GM23338 (cell line): Measurements from ENCODE around the gene EPHX1. TPM values are rescaled to one million over a fixed set of nuclear protein-coding genes. Genes with fewer than 3 reads are reported as not detected.
"Not testable (repeated sequence)": the region's sequence is repeated elsewhere in the genome, so short reads cannot be mapped to it uniquely, and the experiment has no call there.

Experiments
- ATAC-seq: fragments of 200-7000 bp; cut with Tn5 transposase; 3 replicates; pipeline ENCODE4 v1.9.1; 2020
- DNase-seq: peaks from one replicate; pipeline ENCODE4 v3.0.0-alpha.2; 2015; ENCODE audit warnings: low spot score
- H2AFZ ChIP-seq: fragments of 200-600 bp; sonication (generic); 2 replicates; pipeline ENCODE4 v1.8.0; 2016; ENCODE audit warnings: antibody characterized with exemption, mild to moderate bottlenecking, moderate library complexity
- H3F3A ChIP-seq: fragments of 200-600 bp; sonication (generic); replicated peaks from 2 replicates; pipeline ENCODE4 v1.8.0; 2017; ENCODE audit warnings: antibody characterized with exemption, mixed run types, low read depth
- H3K27ac ChIP-seq: fragments of 200-600 bp; sonication (generic); 2 replicates; pipeline ENCODE4 v1.6.1; 2016; ENCODE audit warnings: low read depth
- H3K27me3 ChIP-seq: fragments of 200-600 bp; sonication (generic); 2 replicates; pipeline ENCODE4 v1.8.0; 2016; ENCODE audit warnings: mild to moderate bottlenecking, mixed run types, moderate library complexity; ENCODE audit not compliant: insufficient read depth
- H3K36me3 ChIP-seq: fragments of 200-600 bp; sonication (generic); 2 replicates; pipeline ENCODE4 v1.8.0; 2016; ENCODE audit warnings: mild to moderate bottlenecking; ENCODE audit not compliant: insufficient read depth
- H3K4me1 ChIP-seq: fragments of 200-600 bp; sonication (generic); 2 replicates; pipeline ENCODE4 v1.8.0; 2016; ENCODE audit warnings: mild to moderate bottlenecking, moderate library complexity; ENCODE audit not compliant: insufficient read depth
- H3K4me2 ChIP-seq: fragments of 200-600 bp; sonication (generic); 2 replicates; pipeline ENCODE4 v1.7.1; 2017; ENCODE audit warnings: mixed run types
- H3K4me3 ChIP-seq: fragments of 200-600 bp; sonication (generic); 2 replicates; pipeline ENCODE4 v1.6.1; 2016; ENCODE audit warnings: mixed run types
- H3K79me2 ChIP-seq: fragments of 200-600 bp; sonication (generic); replicated peaks from 2 replicates; pipeline ENCODE4 v1.8.0; 2017; ENCODE audit warnings: mild to moderate bottlenecking; ENCODE audit not compliant: insufficient read depth
- H3K9me2 ChIP-seq: fragments of 200-600 bp; sonication (generic); 2 replicates; pipeline ENCODE4 v1.8.0; 2017; ENCODE audit not compliant: insufficient read depth
- H4K20me1 ChIP-seq: fragments of 200-600 bp; sonication (generic); replicated peaks from 2 replicates; pipeline ENCODE4 v1.8.0; 2017; ENCODE audit warnings: mild to moderate bottlenecking; ENCODE audit not compliant: insufficient read depth
- H3K27ac Mint-ChIP-seq: 2 replicates; pipeline ENCODE4 v1.8.0; 2020; ENCODE audit warnings: inconsistent platforms, mild to moderate bottlenecking, moderate library complexity, mixed read lengths
- H3K27me3 Mint-ChIP-seq: 3 replicates; pipeline ENCODE4 v1.8.0; 2022; ENCODE audit warnings: low read depth, mild to moderate bottlenecking, moderate library complexity, mixed read lengths, inconsistent platforms; ENCODE audit not compliant: insufficient read depth, poor library complexity
- H3K36me3 Mint-ChIP-seq: 3 replicates; pipeline ENCODE4 v1.8.0; 2021; ENCODE audit warnings: low read depth, mild to moderate bottlenecking, inconsistent platforms, moderate library complexity, mixed read lengths
- H3K4me1 Mint-ChIP-seq: 3 replicates; pipeline ENCODE4 v1.8.0; 2020; ENCODE audit warnings: mild to moderate bottlenecking, inconsistent platforms, mixed read lengths
- H3K4me3 Mint-ChIP-seq: 3 replicates; pipeline ENCODE4 v1.8.0; 2021; ENCODE audit warnings: moderate library complexity, mild to moderate bottlenecking, inconsistent platforms, mixed read lengths
- H3K9me3 Mint-ChIP-seq: 3 replicates; pipeline ENCODE4 v1.8.0; 2020; ENCODE audit warnings: moderate library complexity, mild to moderate bottlenecking, inconsistent platforms, mixed read lengths
- CREB1 ChIP-seq: fragments of 250-450 bp; sonication (Bioruptor Pico); IDR thresholded peaks from 2 replicates; pipeline ENCODE4 v1.5.0; 2020; ENCODE audit warnings: low read depth, mild to moderate bottlenecking, moderate library complexity
- EZH2 ChIP-seq: fragments of 200-600 bp; sonication (generic); IDR thresholded peaks from one replicate; pipeline ENCODE4 v1.8.0; 2017; ENCODE audit warnings: antibody characterized with exemption, mild to moderate bottlenecking, low read depth; ENCODE audit not compliant: unreplicated experiment
- EZH2phosphoT487 ChIP-seq: fragments of 200-600 bp; sonication (generic); IDR thresholded peaks from one replicate; pipeline ENCODE4 v1.8.1; 2018; ENCODE audit warnings: antibody characterized with exemption; ENCODE audit not compliant: unreplicated experiment
- NANOG ChIP-seq: IDR thresholded peaks from 2 replicates; pipeline ENCODE4 v1.6.1; 2016; ENCODE audit warnings: antibody characterized with exemption, borderline replicate concordance
- POLR2AphosphoS5 ChIP-seq: IDR thresholded peaks from 2 replicates; pipeline ENCODE4 v1.6.1; 2016; ENCODE audit warnings: antibody characterized with exemption, low read depth
- STAT1 ChIP-seq: IDR thresholded peaks from one replicate; pipeline ENCODE4 v1.6.1; 2016; ENCODE audit warnings: antibody characterized with exemption; ENCODE audit not compliant: unreplicated experiment
- ZNF114 ChIP-seq: fragments of 250-450 bp; sonication (Bioruptor Pico); IDR thresholded peaks from 2 replicates; pipeline ENCODE4 v1.5.0; 2020; ENCODE audit warnings: mild to moderate bottlenecking, moderate library complexity
- ZNF331 ChIP-seq: fragments of 250-450 bp; sonication (Bioruptor Pico); IDR thresholded peaks from 2 replicates; pipeline ENCODE4 v1.5.0; 2020; ENCODE audit warnings: low read depth, mild to moderate bottlenecking, moderate library complexity
- polyA plus RNA-seq: library from polyadenylated mRNA; unstranded; fragments of >200 nt; fragmentation: Nextera tagmentation; extraction: Ambion mirVana; gene quantifications from 2 replicates; pipeline ENCODE4 v1.2.1, GENCODE V29; 2016
- total RNA-seq: library from RNA; depleted of rRNA; stranded (reverse); fragments of >200 nt; shearing (Covaris generic); gene quantifications from 2 replicates; pipeline ENCODE4 v1.2.3, GENCODE V29; 2014
- TF ChIP-seq, protein P1 (sequence below): IDR thresholded peaks from one replicate; pipeline ENCODE4 v1.6.1; 2018; ENCODE audit warnings: antibody characterized with exemption; ENCODE audit not compliant: unreplicated experiment
- TF ChIP-seq, protein P2 (sequence below), 2 experiments: fragments of 200-600 bp in 1 of 2; sonication (generic) in 1 of 2; conservative IDR thresholded peaks; 2 replicates each; pipeline versions ENCODE4 v1.5.1 to v1.6.1; 2016 to 2017; ENCODE audit warnings: antibody characterized with exemption in 2 of 2, low read depth in 2 of 2, mild to moderate bottlenecking in 2 of 2, moderate library complexity in 1 of 2

The EPHX1 gene
- total and polyA plus RNA-seq, 2 experiments from 2014 or later: 15.3 to 46.5 TPM

DNA sequence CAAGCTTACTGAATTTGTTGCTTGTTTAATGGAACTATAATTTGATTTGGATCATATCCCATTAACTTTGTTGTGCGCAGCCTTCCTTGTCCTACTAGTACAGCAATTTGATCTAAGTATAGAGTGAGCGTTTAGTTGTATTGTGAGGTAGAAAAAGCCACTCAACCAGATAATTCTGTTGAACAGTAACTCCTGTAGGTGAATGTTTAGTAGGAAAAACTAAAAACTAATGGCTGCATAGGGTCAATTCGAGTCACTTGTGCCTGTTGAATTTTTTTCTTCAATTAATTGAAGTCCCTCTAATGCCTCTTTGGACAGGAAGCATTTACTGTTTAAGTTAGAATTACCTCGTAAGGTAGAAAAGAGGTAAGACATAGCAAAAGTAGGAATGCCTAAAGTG is 15.0 kb upstream of the EPHX1 start (continued):
- TF ChIP-seq, protein P1, sequence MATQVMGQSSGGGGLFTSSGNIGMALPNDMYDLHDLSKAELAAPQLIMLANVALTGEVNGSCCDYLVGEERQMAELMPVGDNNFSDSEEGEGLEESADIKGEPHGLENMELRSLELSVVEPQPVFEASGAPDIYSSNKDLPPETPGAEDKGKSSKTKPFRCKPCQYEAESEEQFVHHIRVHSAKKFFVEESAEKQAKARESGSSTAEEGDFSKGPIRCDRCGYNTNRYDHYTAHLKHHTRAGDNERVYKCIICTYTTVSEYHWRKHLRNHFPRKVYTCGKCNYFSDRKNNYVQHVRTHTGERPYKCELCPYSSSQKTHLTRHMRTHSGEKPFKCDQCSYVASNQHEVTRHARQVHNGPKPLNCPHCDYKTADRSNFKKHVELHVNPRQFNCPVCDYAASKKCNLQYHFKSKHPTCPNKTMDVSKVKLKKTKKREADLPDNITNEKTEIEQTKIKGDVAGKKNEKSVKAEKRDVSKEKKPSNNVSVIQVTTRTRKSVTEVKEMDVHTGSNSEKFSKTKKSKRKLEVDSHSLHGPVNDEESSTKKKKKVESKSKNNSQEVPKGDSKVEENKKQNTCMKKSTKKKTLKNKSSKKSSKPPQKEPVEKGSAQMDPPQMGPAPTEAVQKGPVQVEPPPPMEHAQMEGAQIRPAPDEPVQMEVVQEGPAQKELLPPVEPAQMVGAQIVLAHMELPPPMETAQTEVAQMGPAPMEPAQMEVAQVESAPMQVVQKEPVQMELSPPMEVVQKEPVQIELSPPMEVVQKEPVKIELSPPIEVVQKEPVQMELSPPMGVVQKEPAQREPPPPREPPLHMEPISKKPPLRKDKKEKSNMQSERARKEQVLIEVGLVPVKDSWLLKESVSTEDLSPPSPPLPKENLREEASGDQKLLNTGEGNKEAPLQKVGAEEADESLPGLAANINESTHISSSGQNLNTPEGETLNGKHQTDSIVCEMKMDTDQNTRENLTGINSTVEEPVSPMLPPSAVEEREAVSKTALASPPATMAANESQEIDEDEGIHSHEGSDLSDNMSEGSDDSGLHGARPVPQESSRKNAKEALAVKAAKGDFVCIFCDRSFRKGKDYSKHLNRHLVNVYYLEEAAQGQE: no peak
- TF ChIP-seq ZNF114 (CRISPR knock-in tag) (no peak), POLR2AphosphoS5 (no peak), EZH2 (no peak), NANOG (no peak), CREB1 (CRISPR knock-in tag) (no peak), ZNF331 (CRISPR knock-in tag) (no peak), EZH2phosphoT487 (no peak), STAT1 (no peak)
- TF ChIP-seq, protein P2, sequence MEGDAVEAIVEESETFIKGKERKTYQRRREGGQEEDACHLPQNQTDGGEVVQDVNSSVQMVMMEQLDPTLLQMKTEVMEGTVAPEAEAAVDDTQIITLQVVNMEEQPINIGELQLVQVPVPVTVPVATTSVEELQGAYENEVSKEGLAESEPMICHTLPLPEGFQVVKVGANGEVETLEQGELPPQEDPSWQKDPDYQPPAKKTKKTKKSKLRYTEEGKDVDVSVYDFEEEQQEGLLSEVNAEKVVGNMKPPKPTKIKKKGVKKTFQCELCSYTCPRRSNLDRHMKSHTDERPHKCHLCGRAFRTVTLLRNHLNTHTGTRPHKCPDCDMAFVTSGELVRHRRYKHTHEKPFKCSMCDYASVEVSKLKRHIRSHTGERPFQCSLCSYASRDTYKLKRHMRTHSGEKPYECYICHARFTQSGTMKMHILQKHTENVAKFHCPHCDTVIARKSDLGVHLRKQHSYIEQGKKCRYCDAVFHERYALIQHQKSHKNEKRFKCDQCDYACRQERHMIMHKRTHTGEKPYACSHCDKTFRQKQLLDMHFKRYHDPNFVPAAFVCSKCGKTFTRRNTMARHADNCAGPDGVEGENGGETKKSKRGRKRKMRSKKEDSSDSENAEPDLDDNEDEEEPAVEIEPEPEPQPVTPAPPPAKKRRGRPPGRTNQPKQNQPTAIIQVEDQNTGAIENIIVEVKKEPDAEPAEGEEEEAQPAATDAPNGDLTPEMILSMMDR (conservative IDR thresholded peaks at IDR 0.05; ENCODE audit: low read depth in 2 of 2): no peak

DNA sequence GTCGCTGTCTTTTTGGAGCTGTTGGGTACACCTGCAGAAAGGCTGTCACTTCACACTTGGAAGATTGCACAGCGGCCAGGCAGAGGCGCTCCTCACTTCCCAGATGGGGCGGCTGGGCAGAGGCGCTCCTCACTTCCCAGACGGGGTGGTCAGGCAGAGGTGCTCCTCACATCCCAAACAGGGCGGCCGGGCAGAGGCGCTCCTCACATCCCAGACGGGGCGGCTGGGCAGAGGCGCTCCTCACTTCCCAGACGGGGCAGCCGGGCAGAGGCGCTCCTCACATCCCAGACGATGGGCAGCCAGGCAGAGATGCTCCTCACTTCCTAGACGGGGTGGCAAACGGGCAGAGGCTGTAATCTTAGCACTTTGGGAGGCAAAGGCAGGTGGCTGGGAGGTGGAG is 13.8 kb upstream of the EPHX1 start:
- H3K27ac ChIP-seq, H3K9me2 ChIP-seq, H3K4me2 ChIP-seq, H3F3A ChIP-seq, H3K4me3 Mint-ChIP-seq, H3K27me3 ChIP-seq, ATAC-seq, DNase-seq, H3K4me3 ChIP-seq, H4K20me1 ChIP-seq, H3K4me1 ChIP-seq, H3K79me2 ChIP-seq, H2AFZ ChIP-seq, H3K4me1 Mint-ChIP-seq, H3K27ac Mint-ChIP-seq: not testable (repeated sequence)
- H3K36me3 ChIP-seq: peaks cover 18% of the 10 kb centered on the region; the same call in 1 of the 2 replicates
- Mint-ChIP-seq H3K27me3 (peaks cover 11% of the 10 kb centered on the region), H3K36me3 (peaks cover 73% of the 10 kb centered on the region), H3K9me3 (peaks cover 44% of the 10 kb centered on the region)

DNA sequence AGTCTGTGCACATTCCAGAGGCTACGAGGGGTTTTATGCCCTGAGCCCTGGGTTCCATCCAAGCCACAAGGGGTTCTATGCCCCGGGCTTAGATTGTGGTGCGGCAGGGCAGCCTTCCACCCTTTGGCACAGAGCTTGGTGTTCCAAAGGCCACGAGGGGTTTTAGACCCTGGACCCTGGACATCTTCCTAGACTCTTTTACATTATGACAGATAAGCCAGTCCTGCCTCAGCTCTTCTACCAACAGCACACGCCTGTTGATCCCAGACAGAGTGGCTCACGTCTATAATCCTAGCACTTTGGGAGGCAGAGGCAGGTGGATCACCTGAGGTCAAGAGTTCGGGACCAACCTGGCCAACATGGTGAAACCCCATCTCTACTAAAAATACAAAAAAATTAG is 8.8 kb upstream of the EPHX1 start:
- H3K27me3 ChIP-seq, H3K4me2 ChIP-seq, H2AFZ ChIP-seq, H3K4me1 Mint-ChIP-seq, H3K36me3 ChIP-seq, H3K9me3 Mint-ChIP-seq, H3K4me3 Mint-ChIP-seq, ATAC-seq, H3K4me1 ChIP-seq, H3F3A ChIP-seq, H3K79me2 ChIP-seq, H3K4me3 ChIP-seq, H3K9me2 ChIP-seq, H3K27ac ChIP-seq, H3K27ac Mint-ChIP-seq, DNase-seq, H4K20me1 ChIP-seq: not testable (repeated sequence)
- Mint-ChIP-seq H3K27me3 (peaks cover 11% of the 10 kb centered on the region), H3K36me3 (peaks cover 23% of the 10 kb centered on the region; the same call in 2 of the 3 replicates)
